KMS-11 (cell line): ENCODE data around the gene IKZF4.

ENCODE experiments used
- H2AFZ ChIP-seq: fragments of 200-600 bp; sonication (generic); 2 replicates; pipeline ENCODE4 v1.6.1; 2016; ENCODE audit warnings: antibody characterized with exemption, mixed run types, low read depth
- H3K27ac ChIP-seq: fragments of 200-600 bp; sonication (generic); 2 replicates; pipeline ENCODE4 v1.6.1; 2016; ENCODE audit warnings: mild to moderate bottlenecking, mixed run types
- H3K27me3 ChIP-seq: fragments of 200-600 bp; sonication (generic); 2 replicates; pipeline ENCODE4 v1.6.1; 2017; ENCODE audit warnings: mild to moderate bottlenecking, low read depth, mixed run types, moderate library complexity; ENCODE audit not compliant: insufficient read depth
- H3K36me3 ChIP-seq: fragments of 200-600 bp; sonication (generic); 2 replicates; pipeline ENCODE4 v1.6.1; 2017; ENCODE audit warnings: mild to moderate bottlenecking, mixed run types; ENCODE audit not compliant: insufficient read depth
- H3K4me1 ChIP-seq: fragments of 200-600 bp; sonication (generic); 2 replicates; pipeline ENCODE4 v1.6.1; 2016; ENCODE audit warnings: mild to moderate bottlenecking, low read depth, mixed run types; ENCODE audit not compliant: poor library complexity, severe bottlenecking
- H3K4me2 ChIP-seq: fragments of 200-600 bp; sonication (generic); 2 replicates; pipeline ENCODE4 v1.7.0; 2016; ENCODE audit warnings: mild to moderate bottlenecking, mixed run types
- H3K4me3 ChIP-seq: fragments of 200-600 bp; sonication (generic); IDR thresholded peaks from 2 replicates; pipeline ENCODE4 v1.6.1; 2017; ENCODE audit warnings: low read depth, low read length, mixed read lengths; ENCODE audit not compliant: insufficient read depth
- H3K79me2 ChIP-seq: fragments of 200-600 bp; sonication (generic); 2 replicates; pipeline ENCODE4 v1.6.1; 2016; ENCODE audit warnings: low read depth, mixed run types; ENCODE audit not compliant: insufficient read depth
- H3K9ac ChIP-seq: fragments of 200-600 bp; sonication (generic); 2 replicates; pipeline ENCODE4 v1.6.1; 2016; ENCODE audit warnings: mild to moderate bottlenecking, mixed run types
- H4K20me1 ChIP-seq: fragments of 200-600 bp; sonication (generic); 2 replicates; pipeline ENCODE4 v1.6.1; 2016; ENCODE audit warnings: mild to moderate bottlenecking, mixed run types; ENCODE audit not compliant: insufficient read depth
- TF ChIP-seq, protein P1 (sequence below): fragments of 200-600 bp; sonication (generic); conservative IDR thresholded peaks from 2 replicates; pipeline ENCODE4 v1.6.1; 2017; ENCODE audit warnings: low read depth, mild to moderate bottlenecking, antibody characterized with exemption, low read length, moderate library complexity, mixed read lengths

Gene IKZF4

GRCh38 chr12:56013482-56013881 lies 7.4 kb upstream of the IKZF4 start:
- H3K27me3 ChIP-seq: no peaks in the 10 kb centered on the region
- no peak overlapping the region for H3K27ac ChIP-seq
- H3K4me3 ChIP-seq: no peak overlapping the region
- no peaks in the 10 kb centered on the region for H4K20me1 ChIP-seq
- TF ChIP-seq, protein P1, sequence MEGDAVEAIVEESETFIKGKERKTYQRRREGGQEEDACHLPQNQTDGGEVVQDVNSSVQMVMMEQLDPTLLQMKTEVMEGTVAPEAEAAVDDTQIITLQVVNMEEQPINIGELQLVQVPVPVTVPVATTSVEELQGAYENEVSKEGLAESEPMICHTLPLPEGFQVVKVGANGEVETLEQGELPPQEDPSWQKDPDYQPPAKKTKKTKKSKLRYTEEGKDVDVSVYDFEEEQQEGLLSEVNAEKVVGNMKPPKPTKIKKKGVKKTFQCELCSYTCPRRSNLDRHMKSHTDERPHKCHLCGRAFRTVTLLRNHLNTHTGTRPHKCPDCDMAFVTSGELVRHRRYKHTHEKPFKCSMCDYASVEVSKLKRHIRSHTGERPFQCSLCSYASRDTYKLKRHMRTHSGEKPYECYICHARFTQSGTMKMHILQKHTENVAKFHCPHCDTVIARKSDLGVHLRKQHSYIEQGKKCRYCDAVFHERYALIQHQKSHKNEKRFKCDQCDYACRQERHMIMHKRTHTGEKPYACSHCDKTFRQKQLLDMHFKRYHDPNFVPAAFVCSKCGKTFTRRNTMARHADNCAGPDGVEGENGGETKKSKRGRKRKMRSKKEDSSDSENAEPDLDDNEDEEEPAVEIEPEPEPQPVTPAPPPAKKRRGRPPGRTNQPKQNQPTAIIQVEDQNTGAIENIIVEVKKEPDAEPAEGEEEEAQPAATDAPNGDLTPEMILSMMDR: no peak
- H3K4me1 ChIP-seq: no peaks in the 10 kb centered on the region
- H3K36me3 ChIP-seq: no peaks in the 10 kb centered on the region
- no peak overlapping the region for H3K9ac ChIP-seq
- H2AFZ ChIP-seq: no peak overlapping the region
- H3K4me2 ChIP-seq: no peak overlapping the region
- no peaks in the 10 kb centered on the region for H3K79me2 ChIP-seq

DNA sequence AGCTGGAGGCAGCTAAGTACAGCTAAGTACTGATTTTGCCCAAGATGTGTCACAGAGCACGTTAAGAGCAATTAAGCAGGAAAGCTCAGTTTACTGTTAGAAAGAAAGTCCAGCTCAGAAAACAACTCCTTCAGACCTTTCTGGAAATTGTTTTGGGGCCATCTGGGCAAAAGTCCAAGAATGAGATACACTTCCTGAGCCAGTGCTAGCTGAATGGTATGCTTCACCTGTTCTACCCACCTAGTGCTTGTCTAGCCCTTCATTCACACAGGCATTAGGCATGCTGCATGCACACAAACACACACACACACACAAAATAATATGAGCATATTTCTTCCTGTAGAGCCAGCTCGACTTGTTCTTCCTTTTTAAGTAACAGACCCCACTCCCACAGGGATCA lies 6.6 kb upstream of the IKZF4 start:
- Histone ChIP-seq H3K36me3 (no peaks in the 10 kb centered on the region), H3K4me1 (no peaks in the 10 kb centered on the region), H3K9ac (no peak overlapping the region), H4K20me1 (no peaks in the 10 kb centered on the region), H2AFZ (no peak overlapping the region), H3K27ac (no peak overlapping the region), H3K27me3 (no peaks in the 10 kb centered on the region), H3K4me2 (no peak overlapping the region), H3K79me2 (no peaks in the 10 kb centered on the region), H3K4me3 (no peak overlapping the region)
- TF ChIP-seq, protein P1: no peak

DNA sequence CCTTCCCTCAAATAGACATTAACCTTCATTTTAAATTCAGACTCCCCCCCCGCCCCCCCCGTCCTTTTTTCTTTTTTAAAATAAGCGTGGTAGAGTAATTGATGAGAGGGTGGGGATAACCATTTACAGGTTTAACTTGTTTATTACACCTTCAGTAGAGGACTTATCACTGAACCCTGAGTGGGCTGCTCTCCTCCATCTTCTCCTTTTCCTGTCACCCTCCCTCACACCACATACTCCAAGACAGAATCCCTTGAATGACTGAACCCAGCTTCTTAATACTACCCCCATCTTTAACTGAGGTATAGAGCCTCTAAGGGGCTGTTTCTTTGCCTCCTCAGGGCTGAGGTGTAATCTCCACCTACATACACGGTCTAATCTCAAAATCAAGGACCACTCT lies 3.7 kb upstream of the IKZF4 start:
- Histone ChIP-seq H3K4me3 (no peak overlapping the region), H3K79me2 (no peaks in the 10 kb centered on the region), H3K27me3 (no peaks in the 10 kb centered on the region), H4K20me1 (no peaks in the 10 kb centered on the region), H3K27ac (no peak overlapping the region), H2AFZ (no peak overlapping the region), H3K4me2 (no peak overlapping the region), H3K36me3 (no peaks in the 10 kb centered on the region), H3K9ac (no peak overlapping the region), H3K4me1 (no peaks in the 10 kb centered on the region)
- TF ChIP-seq, protein P1: no peak

GRCh38 chr12:56018356-56018755 lies 2.5 kb upstream of the IKZF4 start:
- TF ChIP-seq, protein P1: no peak
- Histone ChIP-seq H3K4me2 (no peak overlapping the region), H3K36me3 (no peaks in the 10 kb centered on the region), H3K79me2 (no peaks in the 10 kb centered on the region), H3K4me3 (no peak overlapping the region), H4K20me1 (no peaks in the 10 kb centered on the region), H3K27me3 (no peaks in the 10 kb centered on the region), H3K27ac (no peak overlapping the region), H2AFZ (no peak overlapping the region), H3K4me1 (no peaks in the 10 kb centered on the region), H3K9ac (no peak overlapping the region)
